IMR-90 (cell line): ENCODE data around the gene CCDC116. TPM values are rescaled to one million over a fixed set of nuclear protein-coding genes. Genes with fewer than 3 reads are reported as not detected.
A peak's percentile ranks its signal among the peaks of the same experiment; 100 is the strongest.

ENCODE experiments used
- ATAC-seq: fragments of 200-7000 bp; cut with Tn5 transposase; 2 replicates; pipeline ENCODE4 v1.9.1; 2020; ENCODE audit warnings: low read depth, mild to moderate bottlenecking, moderate library complexity
- BruUV-seq: library from RNA; stranded (reverse); fragments of 400-500 nt; replicated peaks from 2 replicates; lab custom pipeline; 2021; lab: Mats Ljungman, UMichigan
- CTCF ChIA-PET: fragments of 300-600 bp; formaldehyde crosslinking; extraction: SDS; loops from one replicate; lab custom pipeline; 2021; ENCODE audit warnings: antibody characterized with exemption; lab: Yijun Ruan, JAX
- POLR2A ChIA-PET: fragments of 300-600 bp; sonication (Branson Sonifier 250); formaldehyde crosslinking; loops from one replicate; lab custom pipeline; 2022; ENCODE audit warnings: antibody characterized with exemption; ENCODE audit not compliant: unreplicated experiment; lab: Charles Lee
- DNase-seq: peaks from one replicate; pipeline ENCODE4 v3.0.0; 2013
- H2AFZ ChIP-seq: replicated peaks from 2 replicates; pipeline ENCODE3; 2013; ENCODE audit warnings: low read length, mild to moderate bottlenecking; ENCODE audit not compliant: poor library complexity
- H2AK5ac ChIP-seq: 2 replicates; pipeline ENCODE4 v1.6.1; 2013; ENCODE audit warnings: low read depth, low read length, inconsistent platforms
- H2AK9ac ChIP-seq: replicated peaks from 2 replicates; pipeline ENCODE3; 2013; ENCODE audit warnings: mild to moderate bottlenecking, low read depth, low read length, moderate library complexity; ENCODE audit not compliant: poor library complexity
- H2BK120ac ChIP-seq: 2 replicates; pipeline ENCODE4 v1.6.1; 2013; ENCODE audit warnings: low read depth, low read length, inconsistent platforms
- H2BK15ac ChIP-seq: 3 replicates; pipeline ENCODE4 v1.6.1; 2013; ENCODE audit warnings: low read depth, low read length, inconsistent platforms
- H2BK20ac ChIP-seq: 2 replicates; pipeline ENCODE4 v1.6.1; 2013; ENCODE audit warnings: low read depth, mild to moderate bottlenecking, inconsistent platforms, low read length, moderate library complexity
- H2BK5ac ChIP-seq: 2 replicates; pipeline ENCODE4 v1.6.1; 2013; ENCODE audit warnings: mild to moderate bottlenecking, low read depth, low read length, inconsistent platforms; ENCODE audit not compliant: poor library complexity, severe bottlenecking
- H3K14ac ChIP-seq: replicated peaks from 2 replicates; pipeline ENCODE4 v1.6.1; 2013; ENCODE audit warnings: low read depth, low read length, inconsistent platforms
- H3K18ac ChIP-seq: 2 replicates; pipeline ENCODE4 v1.6.1; 2013; ENCODE audit warnings: low read depth, low read length, control low read depth
- H3K23ac ChIP-seq: 2 replicates; pipeline ENCODE4 v1.6.1; 2013; ENCODE audit warnings: low read depth, low read length, inconsistent platforms
- H3K27ac ChIP-seq: 2 replicates; pipeline ENCODE4 v1.5.1; 2013; ENCODE audit warnings: mild to moderate bottlenecking, control low read depth, low read length; ENCODE audit not compliant: insufficient read depth
- H3K27me3 ChIP-seq: 2 replicates; pipeline ENCODE4 v1.6.1; 2013; ENCODE audit warnings: low read length; ENCODE audit not compliant: control insufficient read depth, insufficient read depth
- H3K36me3 ChIP-seq: 2 replicates; pipeline ENCODE4 v1.6.1; 2013; ENCODE audit warnings: low read length, mixed read lengths; ENCODE audit not compliant: control insufficient read depth, insufficient read depth
- H3K4ac ChIP-seq: 2 replicates; pipeline ENCODE4 v1.6.1; 2013; ENCODE audit warnings: low read depth, low read length, inconsistent platforms
- H3K4me1 ChIP-seq: 2 replicates; pipeline ENCODE4 v1.6.1; 2013; ENCODE audit warnings: low read length, mixed read lengths; ENCODE audit not compliant: control insufficient read depth, insufficient read depth
- H3K4me2 ChIP-seq: 2 replicates; pipeline ENCODE4 v1.6.1; 2013; ENCODE audit warnings: low read depth, mild to moderate bottlenecking, control low read depth, low read length, moderate library complexity
- H3K4me3 ChIP-seq: 2 replicates; pipeline ENCODE4 v1.5.1; 2013; ENCODE audit warnings: low read depth, mild to moderate bottlenecking, control low read depth, low read length, moderate library complexity; ENCODE audit not compliant: insufficient read depth
- H3K56ac ChIP-seq: 2 replicates; pipeline ENCODE4 v1.6.1; 2013; ENCODE audit warnings: low read length, inconsistent platforms; ENCODE audit not compliant: insufficient read depth; ENCODE audit errors: extremely low read depth
- H3K79me1 ChIP-seq, 2 experiments: 2 replicates each; pipeline ENCODE4 v1.6.1; 2013; ENCODE audit warnings: low read length in 2 of 2, inconsistent platforms in 1 of 2, low read depth in 1 of 2
- H3K9ac ChIP-seq: 2 replicates; pipeline ENCODE4 v1.6.1; 2013; ENCODE audit warnings: low read depth, low read length, control low read depth
- H3K9me1 ChIP-seq: 2 replicates; pipeline ENCODE4 v1.6.1; 2013; ENCODE audit warnings: low read length, inconsistent platforms; ENCODE audit not compliant: insufficient read depth
- H3K9me3 ChIP-seq: 2 replicates; pipeline ENCODE4 v1.6.1; 2013; ENCODE audit warnings: low read length; ENCODE audit not compliant: control insufficient read depth, insufficient read depth
- H4K20me1 ChIP-seq: 2 replicates; pipeline ENCODE4 v1.6.1; 2013; ENCODE audit warnings: low read length, inconsistent platforms; ENCODE audit not compliant: insufficient read depth
- H4K5ac ChIP-seq: 2 replicates; pipeline ENCODE4 v1.6.1; 2013; ENCODE audit warnings: mild to moderate bottlenecking, low read depth, low read length, control low read depth
- H4K8ac ChIP-seq, 2 experiments: 2 replicates each; pipeline ENCODE4 v1.6.1; 2013; ENCODE audit warnings: low read depth in 2 of 2, low read length in 2 of 2, control low read depth in 1 of 2, inconsistent platforms in 1 of 2
- H4K91ac ChIP-seq: 2 replicates; pipeline ENCODE4 v1.6.1; 2013; ENCODE audit warnings: low read depth, low read length, inconsistent platforms; ENCODE audit not compliant: insufficient read depth
- MXI1 ChIP-seq: IDR thresholded peaks from 2 replicates; pipeline ENCODE4 v1.6.1; 2012; ENCODE audit warnings: low read depth, mild to moderate bottlenecking, low read length, moderate library complexity, borderline replicate concordance
- WGBS, 2 experiments: methylation state at CpG; one replicate each; pipeline versions ENCODE4 v1.1.5 to v1.1.7; 2013; ENCODE audit warnings: missing lambda C conversion rate in 2 of 2; ENCODE audit not compliant: insufficient read length in 1 of 2; ENCODE audit errors: extremely low coverage in 2 of 2; 5-methylcytosine and 5-hydroxymethylcytosine counted together
- dilution Hi-C: fragments of 300-500 bp; cut with HindIII; formaldehyde crosslinking; loops from one replicate; pipeline ENCODE4 v1.14.3; 2018; ENCODE audit warnings: low sequenced_read_pairs; ENCODE audit not compliant: unreplicated experiment
- in situ Hi-C: fragments of 300-500 bp; cut with MboI; formaldehyde crosslinking; loops from 3 replicates; pipeline ENCODE4 v1.14.3; 2019; ENCODE audit warnings: low sequenced_read_pairs, inconsistent platforms, mixed read lengths
- intact Hi-C: fragments of 100-400 bp; cut with micrococcal nuclease; formaldehyde crosslinking; loops from 2 replicates; pipeline ENCODE4 v1.10.0; 2022
- polyA plus RNA-seq, 3 experiments: library from polyadenylated mRNA; depleted of rRNA; stranded (reverse); fragments of >200 nt; gene quantifications; 2 replicates each; pipeline ENCODE4 v1.2.3, GENCODE V29; 2012; ENCODE audit warnings: low replicate concordance in 1 of 3
- total RNA-seq: library from RNA; depleted of rRNA; stranded (reverse); fragments of >200 nt; gene quantifications from 2 replicates; pipeline ENCODE4 v1.2.3, GENCODE V29; 2012

CCDC116 gene
- total and polyA plus RNA-seq, 2 of the 4 experiments (the other 2 are of a cell fraction) = under 0.01 to 0.27 TPM

- Histone ChIP-seq H2AK9ac (peak overlapping the region; percentile 57), H4K20me1 (peaks cover 90% of the 10 kb centered on the region), H3K36me3 (peaks cover 26% of the 10 kb centered on the region)
Observed at GRCh38 chr22:21611210-21611977, 21.2 kb upstream of the CCDC116 start.

More at GRCh38 chr22:21611210-21611977, 21.2 kb upstream of the CCDC116 start:
- no peak overlapping the region for H3K9ac ChIP-seq
- no peak overlapping the region for H2AK5ac ChIP-seq
- H2BK15ac ChIP-seq = no peak overlapping the region
- no CpG with 5 or more reads among the region's 4 CpGs for WGBS, 2 experiments
- H2BK20ac ChIP-seq = no peak overlapping the region
- in situ Hi-C loops (no loop called here), intact Hi-C loops (no loop called here), dilution Hi-C loops (no loop called here)
- H4K91ac ChIP-seq = no peak overlapping the region
- H3K9me3 ChIP-seq = no peaks in the 10 kb centered on the region
- no peak overlapping the region for H3K56ac ChIP-seq
- no peak overlapping the region for H3K4me3 ChIP-seq
- no peak overlapping the region for H2AFZ ChIP-seq
- peaks cover 46 to 81% of the 10 kb centered on the region in 2 experiments for H3K79me1 ChIP-seq
- ChIA-PET POLR2A (interaction anchor here (0.5 to 0.6 kb wide), 2 partner anchors 14 to 266 kb away, joined by 4 read pairs; no protein-coding TSS in a partner anchor), CTCF (no interaction called here)
- no peak overlapping the region for H4K5ac ChIP-seq
- no peak for DNase-seq
- TF ChIP-seq MXI1 = no peak
- H3K4me1 ChIP-seq = peaks cover 6% of the 10 kb centered on the region; the same call in 1 of the 2 replicates
- no peak overlapping the region for H3K4ac ChIP-seq
- no peaks in the 10 kb centered on the region for H3K27me3 ChIP-seq
- H2BK120ac ChIP-seq = no peak overlapping the region
- H3K14ac ChIP-seq = no peak overlapping the region
- no TSS peak for BruUV-seq
- ATAC-seq = no peak
- no peak overlapping the region for H3K27ac ChIP-seq
- no peak overlapping the region for H3K23ac ChIP-seq
- peaks cover 28% of the 10 kb centered on the region for H3K9me1 ChIP-seq
- no peak overlapping the region for H4K8ac ChIP-seq
- no peak overlapping the region for H3K18ac ChIP-seq
- H2BK5ac ChIP-seq = no peak overlapping the region
- no peak overlapping the region for H3K4me2 ChIP-seq
